ENCODE measurements around the gene RS1. TPM values are rescaled to one million over a fixed set of nuclear protein-coding genes. Genes with fewer than 3 reads are reported as not detected.

Gene RS1
- total RNA-seq, 2 experiments from 2014 or later, result not detected

DNA sequence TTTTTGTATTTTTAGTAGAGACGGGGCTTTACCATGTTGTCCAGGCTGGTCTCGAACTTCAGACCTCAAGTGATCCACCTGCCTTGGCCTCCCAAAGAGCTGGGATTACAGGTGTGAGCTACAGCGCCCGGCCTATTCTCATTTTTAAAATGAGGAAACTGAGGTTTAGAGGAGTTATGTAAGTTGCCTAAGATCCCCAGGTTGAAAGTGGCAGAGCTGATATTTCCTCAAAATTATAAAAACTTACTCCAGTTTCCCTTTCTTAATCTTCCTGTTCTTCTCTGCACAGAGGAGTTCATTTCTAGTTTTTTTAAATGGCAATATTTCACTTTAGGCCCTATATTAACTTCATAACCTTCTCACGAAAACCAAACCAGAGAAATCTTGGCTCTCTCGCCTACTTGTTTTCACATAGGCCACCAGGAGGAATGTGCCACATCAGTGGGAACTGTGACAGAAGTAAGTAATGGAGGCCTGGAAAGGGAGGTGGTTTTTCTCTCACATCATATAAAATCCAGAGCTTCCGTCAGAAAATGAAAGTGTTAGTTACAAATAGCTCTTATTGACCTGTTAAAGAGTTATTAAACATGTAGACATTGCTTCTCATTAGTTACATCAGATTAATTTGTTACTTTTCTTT is 16.1 kb upstream of the RS1 start:
- Histone ChIP-seq H3K4me2 (ENCODE audit: low read length) (no peak overlapping the region), H3K4me3 (ENCODE audit: low read depth, low read length, poor library complexity, severe bottlenecking) (no peak overlapping the region), H3K9me2 (ENCODE audit: insufficient read depth, low read length) (no peaks in the 10 kb centered on the region), H3K4me1 (ENCODE audit: insufficient read depth, low read length, poor library complexity, severe bottlenecking) (no peaks in the 10 kb centered on the region), H4K20me1 (ENCODE audit: insufficient read depth, low read length) (no peaks in the 10 kb centered on the region), H3K9me3 (ENCODE audit: low read length) (no peaks in the 10 kb centered on the region), H3K36me3 (ENCODE audit: insufficient read depth, low read length) (no peaks in the 10 kb centered on the region), H3K27ac (ENCODE audit: low read depth, low read length, poor library complexity, severe bottlenecking) (no peak overlapping the region), H2AFZ (ENCODE audit: low read length) (no peak overlapping the region), H3K79me2 (ENCODE audit: insufficient read depth, low read depth, low read length) (no peaks in the 10 kb centered on the region)
- BruUV-seq (replicated peaks), result no TSS peak
- intact Hi-C loops (cut with micrococcal nuclease; ENCODE audit: unreplicated experiment), result no loop called here
- CTCF ChIA-PET (ENCODE audit: unreplicated experiment), result no interaction called here
- POLR2A ChIA-PET, result interaction anchor here (0.8 kb wide), 1 partner anchor 9 kb away, joined by 3 read pairs; no protein-coding TSS in a partner anchor
- DNase-seq (ENCODE audit: low spot score), result no peak
- no peak for TF ChIP-seq EZH2phosphoT487 (IDR thresholded peaks at IDR 0.05; ENCODE audit: borderline replicate concordance, low read depth, low read length)
- TF ChIP-seq, protein P1, sequence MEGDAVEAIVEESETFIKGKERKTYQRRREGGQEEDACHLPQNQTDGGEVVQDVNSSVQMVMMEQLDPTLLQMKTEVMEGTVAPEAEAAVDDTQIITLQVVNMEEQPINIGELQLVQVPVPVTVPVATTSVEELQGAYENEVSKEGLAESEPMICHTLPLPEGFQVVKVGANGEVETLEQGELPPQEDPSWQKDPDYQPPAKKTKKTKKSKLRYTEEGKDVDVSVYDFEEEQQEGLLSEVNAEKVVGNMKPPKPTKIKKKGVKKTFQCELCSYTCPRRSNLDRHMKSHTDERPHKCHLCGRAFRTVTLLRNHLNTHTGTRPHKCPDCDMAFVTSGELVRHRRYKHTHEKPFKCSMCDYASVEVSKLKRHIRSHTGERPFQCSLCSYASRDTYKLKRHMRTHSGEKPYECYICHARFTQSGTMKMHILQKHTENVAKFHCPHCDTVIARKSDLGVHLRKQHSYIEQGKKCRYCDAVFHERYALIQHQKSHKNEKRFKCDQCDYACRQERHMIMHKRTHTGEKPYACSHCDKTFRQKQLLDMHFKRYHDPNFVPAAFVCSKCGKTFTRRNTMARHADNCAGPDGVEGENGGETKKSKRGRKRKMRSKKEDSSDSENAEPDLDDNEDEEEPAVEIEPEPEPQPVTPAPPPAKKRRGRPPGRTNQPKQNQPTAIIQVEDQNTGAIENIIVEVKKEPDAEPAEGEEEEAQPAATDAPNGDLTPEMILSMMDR (conservative IDR thresholded peaks at IDR 0.05; ENCODE audit: low read length), result no peak

DNA sequence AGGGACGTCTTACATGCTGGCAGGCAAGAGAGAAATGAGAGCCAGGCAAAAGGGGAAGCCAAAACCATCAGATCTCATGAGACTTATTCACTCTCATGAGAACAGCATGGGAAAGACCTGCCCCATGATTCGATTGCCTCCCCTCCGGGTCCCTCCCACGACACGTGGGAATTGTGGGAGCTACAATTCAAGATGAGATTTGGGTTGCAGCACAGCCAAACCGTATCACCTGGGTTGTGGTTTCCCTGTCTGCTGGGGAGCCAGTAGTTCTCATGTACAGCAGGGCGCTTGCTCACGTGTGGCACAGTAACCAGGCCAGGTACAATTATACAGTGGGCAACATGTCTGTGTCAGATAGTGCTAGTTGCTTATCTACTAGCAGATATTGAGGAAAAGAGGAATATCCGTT is 11.1 kb upstream of the RS1 start:
- no peak overlapping the region for H2AFZ ChIP-seq (ENCODE audit: low read length)
- ChIA-PET POLR2A (no interaction called here), CTCF (ENCODE audit: unreplicated experiment) (no interaction called here)
- no TSS peak for BruUV-seq (replicated peaks)
- no peaks in the 10 kb centered on the region for H3K4me1 ChIP-seq (ENCODE audit: insufficient read depth, low read length, poor library complexity, severe bottlenecking)
- H3K9me3 ChIP-seq (ENCODE audit: low read length), result no peaks in the 10 kb centered on the region
- DNase-seq (ENCODE audit: low spot score), result no peak
- no peak overlapping the region for H3K4me2 ChIP-seq (ENCODE audit: low read length)
- no peaks in the 10 kb centered on the region for H3K36me3 ChIP-seq (ENCODE audit: insufficient read depth, low read length)
- TF ChIP-seq, protein P1 (conservative IDR thresholded peaks at IDR 0.05; ENCODE audit: low read length), result no peak
- no peak for TF ChIP-seq EZH2phosphoT487 (IDR thresholded peaks at IDR 0.05; ENCODE audit: borderline replicate concordance, low read depth, low read length)
- no peak overlapping the region for H3K27ac ChIP-seq (ENCODE audit: low read depth, low read length, poor library complexity, severe bottlenecking)
- no peaks in the 10 kb centered on the region for H4K20me1 ChIP-seq (ENCODE audit: insufficient read depth, low read length)
- H3K79me2 ChIP-seq (ENCODE audit: insufficient read depth, low read depth, low read length), result no peaks in the 10 kb centered on the region
- H3K4me3 ChIP-seq (ENCODE audit: low read depth, low read length, poor library complexity, severe bottlenecking), result no peak overlapping the region
- intact Hi-C loops (cut with micrococcal nuclease; ENCODE audit: unreplicated experiment), result no loop called here
- no peaks in the 10 kb centered on the region for H3K9me2 ChIP-seq (ENCODE audit: insufficient read depth, low read length)

DNA sequence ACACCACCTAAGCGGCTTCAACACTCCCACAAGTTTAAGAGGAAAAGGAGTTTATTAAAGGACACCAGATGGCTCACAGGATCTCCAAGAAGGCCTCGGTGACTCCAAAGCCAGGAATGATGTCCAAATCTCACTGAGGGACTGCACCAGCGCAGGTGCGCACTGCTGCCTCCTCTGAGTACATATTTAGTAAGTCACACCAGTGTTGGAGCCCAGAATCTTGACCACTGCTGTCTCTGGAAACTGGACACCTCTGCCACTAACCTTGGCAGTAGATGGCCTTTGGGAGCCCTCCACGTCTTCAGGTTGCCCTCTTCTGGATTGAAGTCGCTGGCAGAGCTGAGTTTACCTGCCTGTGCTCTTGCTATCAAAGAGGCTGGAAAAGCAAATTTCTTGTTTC is 10.1 kb upstream of the RS1 start:
- Histone ChIP-seq H3K4me2 (ENCODE audit: low read length) (no peak overlapping the region), H3K9me3 (ENCODE audit: low read length) (no peaks in the 10 kb centered on the region), H4K20me1 (ENCODE audit: insufficient read depth, low read length) (no peaks in the 10 kb centered on the region), H3K36me3 (ENCODE audit: insufficient read depth, low read length) (no peaks in the 10 kb centered on the region), H3K4me3 (ENCODE audit: low read depth, low read length, poor library complexity, severe bottlenecking) (no peak overlapping the region), H3K27ac (ENCODE audit: low read depth, low read length, poor library complexity, severe bottlenecking) (no peak overlapping the region), H2AFZ (ENCODE audit: low read length) (no peak overlapping the region), H3K9me2 (ENCODE audit: insufficient read depth, low read length) (no peaks in the 10 kb centered on the region), H3K79me2 (ENCODE audit: insufficient read depth, low read depth, low read length) (no peaks in the 10 kb centered on the region), H3K4me1 (ENCODE audit: insufficient read depth, low read length, poor library complexity, severe bottlenecking) (no peaks in the 10 kb centered on the region)
- no TSS peak for BruUV-seq (replicated peaks)
- TF ChIP-seq, protein P1 (conservative IDR thresholded peaks at IDR 0.05; ENCODE audit: low read length), result no peak
- no peak for TF ChIP-seq EZH2phosphoT487 (IDR thresholded peaks at IDR 0.05; ENCODE audit: borderline replicate concordance, low read depth, low read length)
- CTCF ChIA-PET (ENCODE audit: unreplicated experiment), result no interaction called here
- POLR2A ChIA-PET, result no interaction called here
- intact Hi-C loops (cut with micrococcal nuclease; ENCODE audit: unreplicated experiment), result no loop called here
- no peak for DNase-seq (ENCODE audit: low spot score)
